Right lobe of liver (tissue), 4 donors: Measurements from ENCODE around the gene DNAJC11.
"Not testable (repeated sequence)": the region's sequence is repeated elsewhere in the genome, so short reads cannot be mapped to it uniquely, and the experiment has no call there.

Source experiments
- POLR2A ChIP-seq: fragments of 450-650 bp; IDR thresholded peaks from one replicate; pipeline ENCODE4 v1.6.1; 2017; ENCODE audit warnings: antibody characterized with exemption, mild to moderate bottlenecking
- TF ChIP-seq, protein P1 (sequence below), 4 donors: fragments of 200-600 bp in 3 of 4; fragments of 450-650 bp in 1 of 4; IDR thresholded peaks; one replicate each; pipeline versions ENCODE4 v1.5.1 to v1.8.0; 2016 to 2022; ENCODE audit warnings: antibody characterized with exemption in 4 of 4, mild to moderate bottlenecking in 2 of 4
- donor health status: DM: no; HTN: no; CAD: no.
- donor health status: DM: no; HTN: no; CAD: no.
- donor health status: DM: no; HTN: yes; CAD: no.

DNA sequence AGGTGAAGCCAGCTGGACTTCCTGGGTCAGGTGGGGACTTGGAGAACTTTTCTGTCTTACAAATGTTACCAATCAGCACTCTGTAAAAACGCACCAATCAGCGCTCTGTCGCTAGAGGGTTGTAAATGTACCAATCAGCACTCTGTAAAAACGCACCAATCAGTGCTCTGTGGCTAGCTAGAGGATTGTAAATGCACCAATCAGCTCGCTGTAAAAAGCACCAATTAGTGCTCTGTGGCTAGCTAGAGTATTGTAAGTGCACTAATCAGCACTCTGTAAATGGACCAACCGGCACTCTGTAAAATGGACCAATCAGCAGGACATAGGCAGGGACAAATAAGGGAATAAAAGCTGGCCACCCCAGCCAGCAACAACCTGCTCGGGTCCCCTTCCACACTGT lies 39.1 kb downstream of the DNAJC11 start:
- TF ChIP-seq, protein P1, sequence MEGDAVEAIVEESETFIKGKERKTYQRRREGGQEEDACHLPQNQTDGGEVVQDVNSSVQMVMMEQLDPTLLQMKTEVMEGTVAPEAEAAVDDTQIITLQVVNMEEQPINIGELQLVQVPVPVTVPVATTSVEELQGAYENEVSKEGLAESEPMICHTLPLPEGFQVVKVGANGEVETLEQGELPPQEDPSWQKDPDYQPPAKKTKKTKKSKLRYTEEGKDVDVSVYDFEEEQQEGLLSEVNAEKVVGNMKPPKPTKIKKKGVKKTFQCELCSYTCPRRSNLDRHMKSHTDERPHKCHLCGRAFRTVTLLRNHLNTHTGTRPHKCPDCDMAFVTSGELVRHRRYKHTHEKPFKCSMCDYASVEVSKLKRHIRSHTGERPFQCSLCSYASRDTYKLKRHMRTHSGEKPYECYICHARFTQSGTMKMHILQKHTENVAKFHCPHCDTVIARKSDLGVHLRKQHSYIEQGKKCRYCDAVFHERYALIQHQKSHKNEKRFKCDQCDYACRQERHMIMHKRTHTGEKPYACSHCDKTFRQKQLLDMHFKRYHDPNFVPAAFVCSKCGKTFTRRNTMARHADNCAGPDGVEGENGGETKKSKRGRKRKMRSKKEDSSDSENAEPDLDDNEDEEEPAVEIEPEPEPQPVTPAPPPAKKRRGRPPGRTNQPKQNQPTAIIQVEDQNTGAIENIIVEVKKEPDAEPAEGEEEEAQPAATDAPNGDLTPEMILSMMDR (IDR thresholded peaks at IDR 0.05) = not testable (repeated sequence)
- TF ChIP-seq POLR2A = not testable (repeated sequence)
